H1 (cell line): Measurements from ENCODE around the gene KLHL36. TPM values are rescaled to one million over a fixed set of nuclear protein-coding genes. Genes with fewer than 3 reads are reported as not detected.

Experiments
- CTCF ChIA-PET: fragments of 300-600 bp; sonication (Branson Sonifier 250); formaldehyde crosslinking; loops from one replicate; lab custom pipeline; 2021; ENCODE audit not compliant: partially characterized antibody; lab: Charles Lee
- POLR2A ChIA-PET: fragments of 300-600 bp; sonication (Branson Sonifier 250); formaldehyde crosslinking; loops from one replicate; lab custom pipeline; 2021; ENCODE audit warnings: inconsistent platforms; ENCODE audit not compliant: partially characterized antibody; lab: Charles Lee
- DNase-seq, 2 experiments: peaks; one replicate each; pipeline versions ENCODE4 v3.0.0 to v3.0.0-alpha.2; 2010 to 2022; ENCODE audit warnings: low spot score in 2 of 2, low read depth in 1 of 2, mixed read lengths in 1 of 2
- FAIRE-seq: peaks from 2 replicates; lab custom pipeline; 2011; peaks lifted over from hg19 to GRCh38; lab: Jason Lieb, UNC
- H2AFZ ChIP-seq: 2 replicates; pipeline ENCODE4 v1.8.1; 2012; ENCODE audit warnings: low read length, inconsistent platforms
- H2AK5ac ChIP-seq: 2 replicates; pipeline ENCODE4 v1.6.1; 2013; ENCODE audit warnings: low read depth, low read length
- H2BK120ac ChIP-seq: replicated peaks from 2 replicates; pipeline ENCODE3; 2013; ENCODE audit warnings: low read depth, low read length, inconsistent platforms
- H2BK12ac ChIP-seq: 2 replicates; pipeline ENCODE4 v1.6.1; 2013; ENCODE audit warnings: low read depth, low read length
- H2BK15ac ChIP-seq: 2 replicates; pipeline ENCODE4 v1.6.1; 2013; ENCODE audit warnings: low read length
- H2BK20ac ChIP-seq: 2 replicates; pipeline ENCODE4 v1.6.1; 2013; ENCODE audit warnings: low read length
- H2BK5ac ChIP-seq: 2 replicates; pipeline ENCODE4 v1.6.1; 2013; ENCODE audit warnings: low read depth, low read length
- H3K14ac ChIP-seq: 2 replicates; pipeline ENCODE4 v1.6.1; 2013; ENCODE audit warnings: inconsistent platforms; ENCODE audit not compliant: insufficient read length
- H3K18ac ChIP-seq: 2 replicates; pipeline ENCODE4 v1.6.1; 2013; ENCODE audit warnings: low read length; ENCODE audit errors: extremely low read depth
- H3K23ac ChIP-seq: 2 replicates; pipeline ENCODE4 v1.6.1; 2013; ENCODE audit warnings: inconsistent platforms; ENCODE audit not compliant: insufficient read length
- H3K23me2 ChIP-seq: 2 replicates; pipeline ENCODE4 v1.6.1; 2013; ENCODE audit warnings: low read depth, low read length
- H3K27ac ChIP-seq: 2 replicates; pipeline ENCODE4 v1.6.1; 2011; ENCODE audit warnings: low read depth, low read length, inconsistent platforms
- H3K27me3 ChIP-seq, 4 experiments: replicated peaks in 1 of 4; 1 replicate in 1 of 4; 2 replicates in 3 of 4; pipeline versions ENCODE4 v1.6.1 to v1.8.1; 2011 to 2013; ENCODE audit warnings: low read length in 3 of 4, mild to moderate bottlenecking in 3 of 4, inconsistent platforms in 2 of 4, mixed read lengths in 2 of 4, moderate library complexity in 1 of 4; ENCODE audit not compliant: control insufficient read depth in 3 of 4, insufficient read depth in 3 of 4; ENCODE audit errors: extremely low read depth in 1 of 4
- H3K36me3 ChIP-seq, 4 experiments: 2 replicates each; pipeline versions ENCODE4 v1.6.1 to v1.8.1; 2011 to 2013; ENCODE audit warnings: mild to moderate bottlenecking in 4 of 4, low read length in 3 of 4, moderate library complexity in 2 of 4, control low read depth in 1 of 4, inconsistent platforms in 1 of 4; ENCODE audit not compliant: insufficient read depth in 4 of 4, control insufficient read depth in 2 of 4
- H3K4ac ChIP-seq: replicated peaks from 2 replicates; pipeline ENCODE3; 2013; ENCODE audit warnings: low read length, low read depth, mixed read lengths, inconsistent platforms; ENCODE audit not compliant: insufficient read length
- H3K4me1 ChIP-seq, 4 experiments: replicated peaks in 1 of 4; 1 replicate in 1 of 4; 2 replicates in 3 of 4; pipeline versions ENCODE4 v1.6.1 to v1.8.1; 2011 to 2013; ENCODE audit warnings: low read length in 3 of 4, inconsistent platforms in 2 of 4, mixed read lengths in 1 of 4; ENCODE audit not compliant: insufficient read depth in 4 of 4, control insufficient read depth in 3 of 4
- H3K4me2 ChIP-seq, 2 experiments: 2 replicates each; pipeline versions ENCODE4 v1.6.1 to v1.8.1; 2011 to 2013; ENCODE audit warnings: low read depth in 2 of 2, low read length in 2 of 2, control low read depth in 1 of 2, inconsistent platforms in 1 of 2, mild to moderate bottlenecking in 1 of 2; ENCODE audit not compliant: insufficient read depth in 1 of 2
- H3K4me3 ChIP-seq, 4 experiments: fragments of 200-600, 300-600 bp in 1 of 4; sonication (generic), shearing (Covaris generic), sonication (Bioruptor Twin) in 1 of 4; 2 replicates each; pipeline versions ENCODE4 v1.5.1 to v1.8.1; 2011 to 2016; ENCODE audit warnings: low read length in 4 of 4, low read depth in 3 of 4, control low read depth in 2 of 4, inconsistent platforms in 2 of 4, mild to moderate bottlenecking in 2 of 4, mixed read lengths in 1 of 4, moderate library complexity in 1 of 4; ENCODE audit not compliant: insufficient read depth in 2 of 4; ENCODE audit errors: extremely low read depth in 1 of 4
- H3K56ac ChIP-seq: replicated peaks from 2 replicates; pipeline ENCODE3; 2013; ENCODE audit warnings: low read depth, mild to moderate bottlenecking, mixed read lengths, low read length, inconsistent platforms; ENCODE audit not compliant: insufficient read length
- H3K79me1 ChIP-seq: 2 replicates; pipeline ENCODE4 v1.6.1; 2013; ENCODE audit warnings: low read depth, low read length, control low read depth
- H3K79me2 ChIP-seq, 2 experiments: 2 replicates each; pipeline versions ENCODE4 v1.6.1 to v1.8.1; 2012 to 2013; ENCODE audit warnings: low read length in 2 of 2, mild to moderate bottlenecking in 2 of 2, inconsistent platforms in 1 of 2; ENCODE audit not compliant: insufficient read depth in 2 of 2, control insufficient read depth in 1 of 2
- H3K9ac ChIP-seq, 4 experiments: replicated peaks in 1 of 4; 1 replicate in 1 of 4; 2 replicates in 3 of 4; pipeline versions ENCODE4 v1.6.1 to v1.8.1; 2011 to 2013; ENCODE audit warnings: low read depth in 3 of 4, low read length in 3 of 4, control low read depth in 2 of 4, mild to moderate bottlenecking in 2 of 4, moderate library complexity in 2 of 4, inconsistent platforms in 1 of 4; ENCODE audit errors: extremely low read depth in 1 of 4
- H3K9me3 ChIP-seq, 2 experiments: 2 replicates each; pipeline versions ENCODE4 v1.6.1 to v1.8.1; 2012 to 2013; ENCODE audit warnings: mild to moderate bottlenecking in 2 of 2, moderate library complexity in 2 of 2, control low read depth in 1 of 2, inconsistent platforms in 1 of 2, low read depth in 1 of 2, low read length in 1 of 2, mixed read lengths in 1 of 2; ENCODE audit not compliant: insufficient read depth in 2 of 2
- H4K20me1 ChIP-seq, 2 experiments: replicated peaks in 1 of 2; 2 replicates each; pipeline versions ENCODE3 to v1.8.1; 2011 to 2013; ENCODE audit warnings: inconsistent platforms in 2 of 2, low read length in 2 of 2, mild to moderate bottlenecking in 1 of 2; ENCODE audit not compliant: insufficient read depth in 2 of 2, control insufficient read depth in 1 of 2
- H4K5ac ChIP-seq: 2 replicates; pipeline ENCODE4 v1.6.1; 2013; ENCODE audit warnings: low read length, low read depth, mixed read lengths, inconsistent platforms; ENCODE audit not compliant: insufficient read length
- H4K8ac ChIP-seq: 2 replicates; pipeline ENCODE4 v1.8.0; 2013; ENCODE audit warnings: mild to moderate bottlenecking, moderate library complexity, low read length, inconsistent platforms; ENCODE audit not compliant: insufficient read depth; ENCODE audit errors: extremely low read depth
- H4K91ac ChIP-seq: replicated peaks from 2 replicates; pipeline ENCODE3; 2013; ENCODE audit warnings: low read length, mixed read lengths, inconsistent platforms; ENCODE audit not compliant: insufficient read length
- ASH2L ChIP-seq: fragments of 200-600, 300-600 bp; sonication (generic); IDR thresholded peaks from one replicate; pipeline ENCODE4 v1.7.1; 2017; ENCODE audit warnings: low read length
- BRCA1 ChIP-seq: IDR thresholded peaks from 2 replicates; pipeline ENCODE4 v1.6.1; 2012; ENCODE audit warnings: low read depth, low read length, improper control_type of control experiment
- CBX8 ChIP-seq: fragments of 300-800, 300-1000 bp; sonication (generic); IDR thresholded peaks from 2 replicates; pipeline ENCODE4 v1.7.1; 2016; ENCODE audit warnings: low read depth, low read length, borderline replicate concordance
- CREB1 ChIP-seq: IDR thresholded peaks from 2 replicates; pipeline ENCODE4 v1.6.1; 2012; ENCODE audit warnings: inconsistent platforms
- GTF2F1 ChIP-seq: IDR thresholded peaks from 2 replicates; pipeline ENCODE4 v1.6.1; 2012; ENCODE audit warnings: low read depth, low read length, improper control_type of control experiment, borderline replicate concordance
- KDM1A ChIP-seq: fragments of 200-600, 300-600 bp; sonication (generic); IDR thresholded peaks from 2 replicates; pipeline ENCODE4 v1.7.1; 2016; ENCODE audit warnings: mild to moderate bottlenecking, low read length, borderline replicate concordance
- NANOG ChIP-seq: IDR thresholded peaks from 2 replicates; pipeline ENCODE4 v1.6.1; 2011; ENCODE audit warnings: low read length, low read depth, mild to moderate bottlenecking, inconsistent platforms; ENCODE audit not compliant: insufficient read depth, poor library complexity, severe bottlenecking
- NRF1 ChIP-seq: IDR thresholded peaks from 2 replicates; pipeline ENCODE4 v1.6.1; 2011; ENCODE audit warnings: mild to moderate bottlenecking, low read depth, low read length, improper control_type of control experiment
- POLR2AphosphoS5 ChIP-seq: IDR thresholded peaks from 2 replicates; pipeline ENCODE4 v1.6.1; 2011; ENCODE audit warnings: low read depth, low read length
- RAD21 ChIP-seq, 2 experiments: IDR thresholded peaks in 1 of 2; conservative IDR thresholded peaks in 1 of 2; 2 replicates each; pipeline ENCODE4 v1.6.1; 2011; ENCODE audit warnings: low read depth in 2 of 2, low read length in 2 of 2, improper control_type of control experiment in 1 of 2, inconsistent platforms in 1 of 2, mild to moderate bottlenecking in 1 of 2, moderate library complexity in 1 of 2
- WGBS, 2 experiments: shearing (Covaris generic) in 1 of 2; methylation state at CpG; one replicate each; pipeline versions ENCODE4 v1.1.6 to v1.1.7; 2013 to 2015; ENCODE audit warnings: low lambda C conversion rate in 2 of 2, mixed read lengths in 2 of 2, inconsistent platforms in 1 of 2, low coverage in 1 of 2, missing lambda C conversion rate in 1 of 2; ENCODE audit not compliant: insufficient replicate concordance in 2 of 2, insufficient coverage in 1 of 2, insufficient read length in 1 of 2; ENCODE audit errors: extremely low coverage in 1 of 2, missing lambda C conversion rate in 1 of 2; 5-methylcytosine and 5-hydroxymethylcytosine counted together
- polyA plus RNA-seq, 7 experiments: library from polyadenylated mRNA; depleted of rRNA in 3 of 7; stranded (reverse) in 5 of 7; unstranded in 2 of 7; fragments of >200 nt in 5 of 7; fragments of 200-250 nt in 2 of 7; gene quantifications; 1 replicate in 5 of 7; 2 replicates in 1 of 7; 4 replicates in 1 of 7; pipeline versions ENCODE4 v1.2.1 to v1.2.3, GENCODE V29; 2011 to 2013; ENCODE audit warnings: missing spikeins in 2 of 7, mixed read lengths in 2 of 7
- total RNA-seq: library from RNA; stranded (reverse); fragmentation: NEBNext Ultra II Directional; extraction: Animal tissue kit (Norgen Biotek cat#: 25700); gene quantifications from 2 replicates; pipeline ENCODE4 v1.2.1, GENCODE V29; 2021

Gene KLHL36
- total and polyA plus RNA-seq, 2 of the 8 experiments (the other 6 are each of a cell fraction or from before 2014, with no cell fraction given) = 22.9 to 33.6 TPM

DNA sequence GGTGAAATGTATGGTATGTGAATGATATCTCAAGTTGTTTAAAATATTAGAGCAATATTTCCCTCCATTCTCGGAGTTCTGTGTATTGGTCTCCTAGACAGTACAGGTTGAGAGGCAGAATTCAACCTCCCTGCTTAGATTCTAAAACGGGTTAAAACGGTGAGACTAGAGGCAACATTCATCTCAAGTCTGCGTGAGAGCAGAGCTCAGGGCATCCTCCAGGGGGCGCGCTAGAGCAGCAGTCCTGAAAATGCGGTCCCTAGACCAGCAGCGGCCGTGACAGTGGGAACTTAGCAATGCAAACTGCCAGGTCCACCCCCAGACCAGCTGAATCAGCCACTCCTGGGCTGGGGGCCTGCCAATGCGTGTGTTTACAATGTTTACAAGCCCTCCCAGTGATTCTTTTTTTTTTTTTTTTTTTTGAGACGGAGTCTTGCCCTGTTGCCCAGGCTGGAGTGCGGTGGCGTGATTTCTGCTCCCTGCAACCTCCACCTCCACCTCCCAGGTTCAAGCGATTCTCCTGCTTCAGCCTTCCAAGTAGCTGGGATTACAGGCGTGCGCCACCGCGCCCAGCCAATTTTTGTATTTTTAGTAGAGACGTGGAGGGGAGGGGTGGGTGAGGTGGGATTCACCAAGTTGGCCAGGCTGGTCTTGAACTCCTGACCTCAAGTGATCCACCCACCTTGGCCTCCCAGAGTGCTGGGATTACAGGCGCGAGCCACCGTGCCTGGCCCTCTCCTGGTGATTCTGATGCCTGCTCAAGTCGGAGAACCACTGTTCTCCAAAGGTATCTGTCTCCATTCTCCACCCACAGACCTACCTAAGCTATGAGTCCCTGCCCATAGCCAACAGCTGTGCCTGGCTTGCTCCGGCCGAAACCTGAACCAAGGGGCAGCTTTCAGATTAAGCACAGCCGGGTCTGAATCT, 24.2 kb downstream of the KLHL36 start:
- POLR2A ChIA-PET = interaction anchor here (1.0 to 1.6 kb wide), 4 partner anchors 11 to 83 kb away, joined by 3 to 6 read pairs (median 4); no protein-coding TSS in a partner anchor
- H3K18ac ChIP-seq = no peak overlapping the region
- H4K5ac ChIP-seq = no peak overlapping the region
- H3K23ac ChIP-seq = no peak overlapping the region
- no peak overlapping the region for H2BK12ac ChIP-seq
- no peaks in the 10 kb centered on the region for H3K9me3 ChIP-seq
- 49% methylated on average over 23 of the region's 26 CpGs; no CpG with 5 or more reads in 1 of the 2 experiments for WGBS, 2 experiments
- no peak overlapping the region for H3K9ac ChIP-seq
- no peak overlapping the region for H2BK20ac ChIP-seq
- H2BK15ac ChIP-seq = no peak overlapping the region; the same call in 1 of the 2 replicates
- no peak overlapping the region for H3K4me3 ChIP-seq
- no peak overlapping the region; the same call in 1 of the 2 replicates for H4K8ac ChIP-seq
- no peak for FAIRE-seq
- H3K79me1 ChIP-seq = no peaks in the 10 kb centered on the region
- H3K79me2 ChIP-seq = no peaks in the 10 kb centered on the region
- H3K56ac ChIP-seq = no peak overlapping the region
- no peaks in the 10 kb centered on the region for H3K27me3 ChIP-seq
- no peak overlapping the region for H3K4me2 ChIP-seq
- no peaks in the 10 kb centered on the region for H3K23me2 ChIP-seq
- no peak overlapping the region for H3K14ac ChIP-seq
- no peaks in the 10 kb centered on the region for H3K36me3 ChIP-seq
- CTCF ChIA-PET = interaction anchor here (0.6 to 7.8 kb wide), 41 partner anchors 9 to 412 kb away, joined by 3 to 98 read pairs (median 6); partner anchors contain the start of gene MEAK7
- no peak overlapping the region for H2AK5ac ChIP-seq
- peaks cover 0 to 13% (median 6%) of the 10 kb centered on the region in 4 experiments; a peak in 5 of 7 replicates for H3K4me1 ChIP-seq
- H4K20me1 ChIP-seq = peaks cover 0 to 3% of the 10 kb centered on the region in 2 experiments
- H3K4ac ChIP-seq = no peak overlapping the region
- no peak overlapping the region for H2BK120ac ChIP-seq
- H2AFZ ChIP-seq = no peak overlapping the region
- peak; percentile 57 to 96 for DNase-seq
- no peak overlapping the region for H4K91ac ChIP-seq
- H3K27ac ChIP-seq = no peak overlapping the region
- no peak overlapping the region for H2BK5ac ChIP-seq
- TF ChIP-seq NANOG (no peak), NRF1 (no peak), BRCA1 (no peak), POLR2AphosphoS5 (no peak), KDM1A (peak; percentile 45; the same call in 1 of the 2 replicates), ASH2L (no peak), RAD21 (IDR thresholded peaks at IDR 0.05 in 1 of 2, conservative IDR thresholded peaks at IDR 0.05 in 1 of 2; ENCODE audit: low read depth in 2 of 2, low read length in 2 of 2) (peak; percentile 65 to 76), CBX8 (no peak), GTF2F1 (no peak), CREB1 (peak; percentile 40; the same call in 1 of the 2 replicates)
